ELR (cell line): ENCODE data around the gene LRRC10B.

Experiments
- DNase-seq: peaks from one replicate; pipeline ENCODE4 v3.0.0-alpha.2; 2015; ENCODE audit warnings: low read depth

Gene LRRC10B

GRCh38 chr11:61509043-61510029, 787 bp downstream of the LRRC10B start:
- DNase-seq, result peak; percentile 42

- no peak for DNase-seq
Measured at GRCh38 chr11:61510166-61510919, 1.8 kb downstream of the LRRC10B start.

GRCh38 chr11:61510974-61511373, 2.4 kb downstream of the LRRC10B start:
- no peak for DNase-seq

GRCh38 chr11:61511383-61511782, 2.8 kb downstream of the LRRC10B start:
- no peak for DNase-seq

- DNase-seq, result no peak
Measured at GRCh38 chr11:61512435-61512834, 3.9 kb downstream of the LRRC10B start.

GRCh38 chr11:61513143-61513765, 4.7 kb downstream of the LRRC10B start:
- DNase-seq, result no peak

GRCh38 chr11:61514050-61514917, 5.7 kb downstream of the LRRC10B start:
- no peak for DNase-seq

- no peak for DNase-seq
Measured at GRCh38 chr11:61515686-61516085, 7.1 kb downstream of the LRRC10B start.

- DNase-seq, result no peak
Measured at GRCh38 chr11:61516191-61516590, 7.6 kb downstream of the LRRC10B start.

- DNase-seq, result peak; percentile 50
Measured at GRCh38 chr11:61516675-61517572, 8.4 kb downstream of the LRRC10B start.

GRCh38 chr11:61518032-61518795, 9.7 kb downstream of the LRRC10B start:
- DNase-seq, result no peak

GRCh38 chr11:61522881-61523280, 14.3 kb downstream of the LRRC10B start:
- no peak for DNase-seq

GRCh38 chr11:61524446-61524845, 15.9 kb downstream of the LRRC10B start:
- DNase-seq, result no peak

- DNase-seq, result no peak
Measured at GRCh38 chr11:61524963-61525587, 16.5 kb downstream of the LRRC10B start.

GRCh38 chr11:61526229-61526628, 17.7 kb downstream of the LRRC10B start:
- DNase-seq, result no peak

- DNase-seq, result no peak
Measured at GRCh38 chr11:61526956-61527731, 18.6 kb downstream of the LRRC10B start.

- no peak for DNase-seq
Measured at GRCh38 chr11:61528114-61528513, 19.6 kb downstream of the LRRC10B start.

GRCh38 chr11:61529537-61530225, 21.1 kb downstream of the LRRC10B start:
- no peak for DNase-seq
